Breast epithelium (tissue), 3 donors: ENCODE data around the gene EIPR1.

Experiments
- POLR2A ChIP-seq: fragments of 450-650 bp; IDR thresholded peaks from one replicate; pipeline ENCODE4 v1.6.1; 2016; ENCODE audit warnings: antibody characterized with exemption, mild to moderate bottlenecking, moderate library complexity
- POLR2AphosphoS5 ChIP-seq, 3 donors: sonication (generic); formaldehyde crosslinking; IDR thresholded peaks; one replicate each; pipeline ENCODE4 v1.6.1; 2017; ENCODE audit warnings: antibody characterized with exemption in 3 of 3

DNA sequence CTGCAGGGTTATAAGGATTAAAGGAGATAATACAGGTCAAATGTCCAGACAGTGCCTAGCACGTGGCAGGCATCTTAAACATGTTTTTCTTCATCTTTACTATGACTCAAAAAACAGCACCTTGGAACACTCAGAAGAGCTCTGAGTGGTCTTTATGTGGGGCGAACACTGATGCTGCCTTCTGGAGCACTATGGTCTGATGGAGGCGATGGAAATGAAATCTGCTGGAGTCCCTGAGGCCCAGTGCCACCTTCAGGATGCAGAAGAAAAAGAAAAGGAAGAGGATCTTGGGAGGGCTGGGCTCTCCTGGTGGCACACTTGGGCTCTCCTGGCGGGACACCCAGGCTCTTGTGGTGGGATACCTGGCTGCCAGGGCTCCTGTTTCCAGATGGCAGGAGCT, 171.8 kb downstream of the EIPR1 start:
- TF ChIP-seq POLR2AphosphoS5 (IDR thresholded peaks at IDR 0.05) (no peak), POLR2A (no peak)
